Heart left ventricle (tissue), 16 donors: ENCODE measurements around the gene CHAF1A. TPM values are rescaled to one million over a fixed set of nuclear protein-coding genes. Genes with fewer than 3 reads are reported as not detected.

Source experiments
- ATAC-seq, 4 donors: fragments of 200-7000 bp; cut with Tn5 transposase; one replicate each; pipeline ENCODE4 v1.9.1; 2020 to 2022; ENCODE audit warnings: moderate library complexity in 4 of 4, mild to moderate bottlenecking in 3 of 4, moderate number of reproducible peaks in 1 of 4
- DNase-seq, 5 donors: peaks; one replicate each; pipeline ENCODE4 v3.0.0-alpha.2; 2020
- H3K27ac ChIP-seq, 12 donors: fragments of 200-600 bp; sonication (generic) in 4 of 12; one replicate each; pipeline versions ENCODE4 v1.5.0 to v1.8.0; 2016 to 2022; ENCODE audit warnings: mild to moderate bottlenecking in 2 of 12
- H3K27me3 ChIP-seq, 9 donors: fragments of 200-600 bp; sonication (generic) in 2 of 9; one replicate each; pipeline versions ENCODE4 v1.5.1 to v1.8.0; 2016 to 2022; ENCODE audit warnings: mild to moderate bottlenecking in 3 of 9
- H3K36me3 ChIP-seq, 9 donors: fragments of 200-600 bp; sonication (generic) in 2 of 9; one replicate each; pipeline versions ENCODE4 v1.5.0 to v1.8.0; 2018 to 2022; ENCODE audit warnings: mild to moderate bottlenecking in 2 of 9
- H3K4me1 ChIP-seq, 12 donors: fragments of 200-600 bp; sonication (generic) in 4 of 12; one replicate each; pipeline versions ENCODE4 v1.5.0 to v1.8.0; 2016 to 2022; ENCODE audit warnings: mild to moderate bottlenecking in 3 of 12
- H3K4me3 ChIP-seq, 12 donors: fragments of 200-600 bp; sonication (generic) in 4 of 12; one replicate each; pipeline versions ENCODE4 v1.5.0 to v1.8.0; 2017 to 2022; ENCODE audit warnings: mild to moderate bottlenecking in 9 of 12, moderate library complexity in 4 of 12
- H3K9me3 ChIP-seq, 12 donors: fragments of 200-600 bp; sonication (generic) in 4 of 12; one replicate each; pipeline versions ENCODE4 v1.5.0 to v1.8.0; 2016 to 2022; ENCODE audit warnings: mild to moderate bottlenecking in 1 of 12
- POLR2A ChIP-seq, 2 donors: fragments of 450-650 bp; IDR thresholded peaks; one replicate each; pipeline ENCODE4 v1.6.1; 2017; ENCODE audit warnings: antibody characterized with exemption in 2 of 2, mild to moderate bottlenecking in 2 of 2, moderate library complexity in 2 of 2
- WGBS, 4 donors: extraction: QIAGEN DNeasy Blood & Tissue Kit in 2 of 4; methylation state at CpG; one replicate each; pipeline versions ENCODE4 v1.1.5 to v1.1.7; 2013 to 2018; 5-methylcytosine and 5-hydroxymethylcytosine counted together
- intact Hi-C, 10 donors: fragments of 100-400 bp; cut with DNase I; formaldehyde crosslinking; loops; one replicate each; pipeline versions ENCODE4 v1.11.1 to v1.14.2; 2022
- polyA plus RNA-seq, 2 donors: library from polyadenylated mRNA; stranded (reverse); fragments of 200-250 nt; gene quantifications; one replicate each; pipeline ENCODE4 v1.2.3, GENCODE V29; 2013
- total RNA-seq, 9 donors: library from RNA; depleted of rRNA in 2 of 9; stranded (reverse); fragments of >200 nt in 2 of 9; fragmentation: NEBNext Ultra II Directional in 3 of 9; extraction: Animal tissue kit (Norgen Biotek cat#: 25700) in 3 of 9; gene quantifications; one replicate each; pipeline versions ENCODE4 v1.1.0 to v1.2.4, GENCODE V29; 2016 to 2023
- TF ChIP-seq, protein P1 (sequence below), 12 donors: fragments of 200-600 bp; sonication (generic) in 4 of 12; IDR thresholded peaks; one replicate each; pipeline versions ENCODE4 v1.5.0 to v1.8.0; 2018 to 2022; ENCODE audit warnings: antibody characterized with exemption in 12 of 12, mild to moderate bottlenecking in 5 of 12
- donor health status: ischemic (EF 13 %, LVEDD 7.1; RV severe dilation, severe dysfunction).
- donor health status: healthy with polysubstance abuse.
- donor health status: DM: no; HTN: yes; CAD: no.
- donor health status: DM: no; HTN: no; CAD: no.
- donor health status: ischemic (EF 25% LVEDD 6.9; RV normal size, moderate dysfunction).
- donor health status: ischemic (EF 25% LVEDD 5.7; RV mildly dilated, moderate dysfunction).
- donor health status: healthy.
- donor health status: DM: yes; HTN: yes; CAD: no.
- donor health status: ischemic (EF 35%, LVEDD 5.7; RV mildly dilated, moderate dysfunction).
- donor health status: nonischemic (EF 11% LVEDD 7.7; RV severe dilation, severe dysfunction).
- donor health status: DM: yes; HTN: yes; CAD: no.
- donor health status: PGD.
- donor health status: ischemic (EF 29% LVEDD 5.4; RV normal size, mild dysfunction).
- donor health status: nonischemic (EF 23%, LVEDD 6.1; RV moderate dilation, normal function).

Gene CHAF1A
- total and polyA plus RNA-seq, 11 donors: 2.9 to 10.7 (median 5.5) TPM

DNA sequence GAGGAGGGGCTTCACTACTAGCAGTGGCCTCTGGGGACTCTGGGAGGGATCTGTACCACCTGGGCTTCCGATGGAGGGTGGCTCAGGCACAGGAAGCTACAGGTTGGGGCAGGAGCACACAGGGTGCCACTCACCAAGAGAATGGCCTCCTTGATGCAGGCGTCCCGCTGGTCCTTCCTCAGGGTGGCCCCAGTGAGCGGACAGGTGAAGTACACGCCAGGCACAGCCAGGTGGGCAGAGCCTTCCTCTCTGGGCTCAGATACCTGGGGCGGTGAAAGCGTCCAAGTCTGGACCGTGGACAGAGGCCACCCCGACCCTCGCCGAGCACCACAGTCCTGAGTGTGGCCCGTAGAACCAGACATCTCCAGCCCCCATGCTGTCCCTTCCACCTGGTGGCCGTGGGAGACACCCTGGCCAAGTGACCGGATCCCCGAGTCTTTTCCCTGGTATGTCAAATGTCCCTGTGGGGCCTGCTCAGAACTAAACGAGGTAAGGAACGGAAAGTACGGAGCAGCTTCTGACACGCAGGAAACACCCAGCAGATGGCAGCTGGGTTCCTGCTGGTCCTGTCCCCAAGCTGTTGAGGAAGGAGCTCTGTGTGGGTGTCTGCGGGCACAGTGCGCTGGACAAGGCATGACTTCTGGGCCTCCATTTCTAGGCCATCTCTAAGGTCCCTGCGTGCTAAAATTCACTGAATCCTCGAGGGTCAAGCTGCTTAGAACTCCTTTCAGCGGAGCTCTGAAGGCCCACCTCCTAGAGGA lies 50.0 kb downstream of the CHAF1A start:
- ATAC-seq (no peak), DNase-seq (no peak)
- Histone ChIP-seq H3K4me1 (peaks cover 0 to 43% (median 23%) of the 10 kb centered on the region in 12 donors), H3K27me3 (no peaks in the 10 kb centered on the region), H3K9me3 (no peaks in the 10 kb centered on the region), H3K4me3 (no peak overlapping the region), H3K36me3 (peaks cover 0 to 76% (median 65%) of the 10 kb centered on the region in 9 donors), H3K27ac (no peak overlapping the region)
- 85 to 91% (median 88%) methylated on average over 18 to 24 of the region's 24 CpGs for WGBS, 4 donors
- intact Hi-C loops: loop anchor here in 1 of 10 donors (10.0 kb wide), 1 partner anchor 48 kb away; the partner anchor contains the start of genes CHAF1A and SH3GL1
- TF ChIP-seq, protein P1, sequence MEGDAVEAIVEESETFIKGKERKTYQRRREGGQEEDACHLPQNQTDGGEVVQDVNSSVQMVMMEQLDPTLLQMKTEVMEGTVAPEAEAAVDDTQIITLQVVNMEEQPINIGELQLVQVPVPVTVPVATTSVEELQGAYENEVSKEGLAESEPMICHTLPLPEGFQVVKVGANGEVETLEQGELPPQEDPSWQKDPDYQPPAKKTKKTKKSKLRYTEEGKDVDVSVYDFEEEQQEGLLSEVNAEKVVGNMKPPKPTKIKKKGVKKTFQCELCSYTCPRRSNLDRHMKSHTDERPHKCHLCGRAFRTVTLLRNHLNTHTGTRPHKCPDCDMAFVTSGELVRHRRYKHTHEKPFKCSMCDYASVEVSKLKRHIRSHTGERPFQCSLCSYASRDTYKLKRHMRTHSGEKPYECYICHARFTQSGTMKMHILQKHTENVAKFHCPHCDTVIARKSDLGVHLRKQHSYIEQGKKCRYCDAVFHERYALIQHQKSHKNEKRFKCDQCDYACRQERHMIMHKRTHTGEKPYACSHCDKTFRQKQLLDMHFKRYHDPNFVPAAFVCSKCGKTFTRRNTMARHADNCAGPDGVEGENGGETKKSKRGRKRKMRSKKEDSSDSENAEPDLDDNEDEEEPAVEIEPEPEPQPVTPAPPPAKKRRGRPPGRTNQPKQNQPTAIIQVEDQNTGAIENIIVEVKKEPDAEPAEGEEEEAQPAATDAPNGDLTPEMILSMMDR (IDR thresholded peaks at IDR 0.05): no peak
- no peak for TF ChIP-seq POLR2A (IDR thresholded peaks at IDR 0.05)

DNA sequence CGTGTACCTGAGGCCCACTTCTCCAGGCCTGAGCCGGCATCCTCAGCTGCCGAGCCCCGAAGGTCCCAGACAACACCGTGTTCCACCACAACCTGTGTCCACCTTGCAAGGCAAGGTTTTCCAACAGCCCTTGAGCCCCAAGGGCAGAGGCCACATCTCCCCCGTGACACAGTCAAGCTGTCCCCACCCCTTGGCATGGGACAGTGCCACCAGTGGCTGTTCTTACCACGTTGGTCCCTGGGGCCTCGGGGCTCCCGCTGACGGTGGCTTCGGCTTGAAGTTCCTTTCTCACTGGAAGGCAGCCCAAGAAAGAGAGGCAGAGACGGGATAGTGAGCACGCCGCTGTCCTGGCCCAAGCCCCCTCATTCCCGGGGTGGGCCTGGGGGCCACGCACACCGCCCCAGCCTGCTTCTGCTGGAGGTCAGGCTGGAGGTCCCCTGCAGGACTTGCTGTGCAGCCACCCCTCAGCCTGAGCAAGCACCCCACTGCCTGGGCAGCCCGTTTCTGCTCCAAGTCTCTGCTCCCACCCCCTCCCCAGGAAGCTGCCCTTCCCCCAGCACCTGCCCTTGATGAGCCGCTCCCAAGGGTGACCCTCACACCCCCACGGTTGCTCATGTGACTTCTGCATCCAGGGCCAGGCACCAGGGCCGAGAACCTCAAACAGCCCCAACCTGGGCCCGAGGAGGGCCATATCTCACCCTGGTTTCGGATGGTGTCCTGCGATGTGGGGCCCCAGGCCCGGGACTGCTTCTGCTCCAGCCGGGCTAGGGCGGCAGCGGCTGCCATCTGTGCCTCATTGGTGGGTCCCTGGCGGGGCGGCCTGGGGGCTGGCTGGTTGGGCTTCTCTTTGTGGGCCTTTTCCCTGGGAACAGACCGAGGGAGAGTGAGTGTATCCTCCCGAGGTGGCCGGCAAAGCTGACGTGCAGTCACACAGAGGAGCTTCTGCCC lies 51.1 kb downstream of the CHAF1A start:
- no peaks in the 10 kb centered on the region for H3K9me3 ChIP-seq
- intact Hi-C loops: loop anchor here in 1 of 10 donors (10.0 kb wide), 1 partner anchor 49 kb away; the partner anchor contains the start of genes CHAF1A and SH3GL1
- no peak overlapping the region for H3K27ac ChIP-seq
- TF ChIP-seq, protein P1 (IDR thresholded peaks at IDR 0.05): no peak
- TF ChIP-seq POLR2A (IDR thresholded peaks at IDR 0.05): no peak
- H3K4me3 ChIP-seq: no peak overlapping the region
- ATAC-seq (no peak), DNase-seq (peak in 1 of 5 donors; percentile 42)
- peaks cover 0 to 65% (median 54%) of the 10 kb centered on the region in 9 donors for H3K36me3 ChIP-seq
- H3K27me3 ChIP-seq: no peaks in the 10 kb centered on the region
- 67 to 71% (median 71%) methylated on average over 24 to 34 of the region's 34 CpGs for WGBS, 4 donors
- H3K4me1 ChIP-seq: peaks cover 0 to 41% (median 23%) of the 10 kb centered on the region in 12 donors

GRCh38 chr19:4454747-4455718 lies 52.6 kb downstream of the CHAF1A start:
- intact Hi-C loops: loop anchor here in 2 of 10 donors (5.0 to 10.0 kb wide), 2 partner anchors 50 to 512 kb away; partner anchors contain the start of genes CHAF1A (in 1 of the 2), KDM4B (in 1 of the 2) and SH3GL1 (in 1 of the 2)
- H3K4me3 ChIP-seq: peak overlapping the region in 4 of 12 donors; percentile 3 to 28 (median 22)
- peaks cover 0 to 33% (median 20%) of the 10 kb centered on the region in 12 donors for H3K4me1 ChIP-seq
- peak in 1 of 5 donors; percentile 46 for DNase-seq
- 55 to 68% (median 64%) methylated on average over 22 to 29 of the region's 29 CpGs for WGBS, 4 donors
- ATAC-seq: peak in 2 of 4 donors; percentile 2
- no peaks in the 10 kb centered on the region for H3K27me3 ChIP-seq
- H3K36me3 ChIP-seq: peaks cover 0 to 50% (median 40%) of the 10 kb centered on the region in 9 donors
- peak overlapping the region in 11 of 12 donors; percentile 8 to 96 (median 63) for H3K27ac ChIP-seq
- no peaks in the 10 kb centered on the region for H3K9me3 ChIP-seq
- TF ChIP-seq, protein P1 (IDR thresholded peaks at IDR 0.05): no peak
- no peak for TF ChIP-seq POLR2A (IDR thresholded peaks at IDR 0.05)
